Muscle of arm (tissue), 12 donors: ENCODE results near the gene SLC9A8. TPM values are rescaled to one million over a fixed set of nuclear protein-coding genes. Genes with fewer than 3 reads are reported as not detected.

Experiments used
- polyA plus RNA-seq, 12 donors: library from polyadenylated mRNA; unstranded; fragments of 120-200 nt; gene quantifications; one replicate each; pipeline ENCODE4 v1.2.1, GENCODE V29; 2013; ENCODE audit not compliant: insufficient read length in 12 of 12

SLC9A8 gene
- polyA plus RNA-seq, 12 donors: 3.9 to 7.5 (median 5.6) TPM; not detected in 1

Other genes starting within 250 kb of the SLC9A8 start
- 10 to 100 TPM in 11 of 12 donors, not detected in 1; 20.4 to 35.3 (median 26.5) TPM for gene PTGIS, start 244.7 kb upstream of the SLC9A8 start, polyA plus RNA-seq
- gene B4GALT5, start 99.0 kb upstream of the SLC9A8 start, polyA plus RNA-seq: 100 to 1,000 TPM in 1 of 12 donors, 10 to 100 TPM in 11; 30.5 to 148 (median 36.2) TPM
- 1 to 10 TPM in 11 of 12 donors, not detected in 1; 4.8 to 6.8 (median 5.8) TPM for gene SPATA2, start 102.7 kb downstream of the SLC9A8 start, polyA plus RNA-seq
- gene RNF114, start 123.6 kb downstream of the SLC9A8 start, polyA plus RNA-seq: 10 to 100 TPM in 11 of 12 donors, not detected in 1; 34.0 to 56.9 (median 40.4) TPM
- gene SNAI1, start 170.2 kb downstream of the SLC9A8 start, polyA plus RNA-seq: 10 to 100 TPM in 4 of 12 donors, 1 to 10 TPM in 7, not detected in 1; 6.4 to 14.5 (median 8.7) TPM